Motor neuron (in vitro differentiated cells): ENCODE data around the gene ITGAV. TPM values are rescaled to one million over a fixed set of nuclear protein-coding genes. Genes with fewer than 3 reads are reported as not detected.

Experiments used
- ATAC-seq, 8 experiments: fragments of 200-7000 bp; cut with Tn5 transposase; replicated peaks in 6 of 8; 2 replicates each; pipeline ENCODE4 v1.8.0; 2021; ENCODE audit warnings: mild to moderate bottlenecking in 8 of 8, moderate library complexity in 8 of 8
- H3K27ac ChIP-seq, 2 donors: fragments of 250-450 bp; sonication (Bioruptor Pico); 2 replicates each; pipeline ENCODE4 v1.9.0; 2021; ENCODE audit warnings: antibody characterized with exemption in 2 of 2, mild to moderate bottlenecking in 2 of 2, moderate library complexity in 1 of 2
- H3K4me1 ChIP-seq, 2 donors: fragments of 250-450 bp; sonication (Bioruptor Pico); replicated peaks in 1 of 2; 2 replicates each; pipeline ENCODE4 v1.6.1; 2021; ENCODE audit warnings: antibody characterized with exemption in 2 of 2, mild to moderate bottlenecking in 2 of 2, moderate library complexity in 1 of 2
- H3K4me3 ChIP-seq, 5 donors: fragments of 250-450 bp; sonication (Bioruptor Pico); 2 replicates each; pipeline ENCODE4 v1.9.0; 2021; ENCODE audit warnings: antibody characterized with exemption in 5 of 5, mild to moderate bottlenecking in 5 of 5, moderate library complexity in 4 of 5
- WGBS, 10 experiments: fragments of 450-650 bp; shearing (Covaris generic); methylation state at CpG; one replicate each; pipeline ENCODE4 v1.0.0; 2022; 5-methylcytosine and 5-hydroxymethylcytosine counted together
- in situ Hi-C, 9 experiments: fragments of 400-800 bp; cut with MboI; loops; one replicate each; pipeline ENCODE4 v1.15.0; 2021; ENCODE audit warnings: low sequenced_read_pairs in 9 of 9, low pct_unique_long_range_greater_than_20kb in 2 of 9; ENCODE audit not compliant: unreplicated experiment in 9 of 9
- total RNA-seq, 8 experiments: library from RNA; unstranded; fragments of 300-600 nt; gene quantifications; 2 replicates each; pipeline versions ENCODE4 v1.2.3 to v1.2.4, GENCODE V29; 2022

The ITGAV gene
- total RNA-seq, 8 experiments from 2014 or later, result 8.3 to 181 (median 28.8) TPM

- Histone ChIP-seq H3K4me3 (no peak overlapping the region), H3K4me1 (no peaks in the 10 kb centered on the region), H3K27ac (no peak overlapping the region)
- in situ Hi-C loops, result loop anchor here in 4 of 9 experiments (25.0 kb wide), 1 partner anchor 122 kb away; no protein-coding TSS in a partner anchor
- ATAC-seq, result no peak
Measured at GRCh38 chr2:186634701-186635100, 44.8 kb downstream of the ITGAV start.

- WGBS, 10 experiments, result 86 to 100% (median 96%) methylated on average over 1 to 10 of the region's 11 CpGs; no CpG with 5 or more reads in 1 of the 10 experiments
- no peak for ATAC-seq
- in situ Hi-C loops, result loop anchor here in 4 of 9 experiments (25.0 kb wide), 1 partner anchor 125 kb away; no protein-coding TSS in a partner anchor
- H3K27ac ChIP-seq, result no peak overlapping the region
- H3K4me1 ChIP-seq, result no peaks in the 10 kb centered on the region
- no peak overlapping the region for H3K4me3 ChIP-seq
Measured at GRCh38 chr2:186636800-186637496, 47.1 kb downstream of the ITGAV start.

- no peak overlapping the region for H3K4me3 ChIP-seq
- no peak for ATAC-seq
- no peaks in the 10 kb centered on the region for H3K4me1 ChIP-seq
- in situ Hi-C loops, result loop anchor here in 4 of 9 experiments (25.0 kb wide), 1 partner anchor 125 kb away; no protein-coding TSS in a partner anchor
- no peak overlapping the region for H3K27ac ChIP-seq
Measured at GRCh38 chr2:186637497-186637800, 47.6 kb downstream of the ITGAV start.

- no peak for ATAC-seq
- in situ Hi-C loops, result loop anchor here in 5 of 9 experiments (10.0 to 25.0 kb wide), 2 partner anchors 128 to 135 kb away; no protein-coding TSS in a partner anchor
- Histone ChIP-seq H3K4me1 (no peaks in the 10 kb centered on the region), H3K4me3 (no peak overlapping the region), H3K27ac (no peak overlapping the region)
Measured at GRCh38 chr2:186639939-186640338, 50.1 kb downstream of the ITGAV start.

- Histone ChIP-seq H3K4me1 (no peaks in the 10 kb centered on the region), H3K4me3 (no peak overlapping the region), H3K27ac (no peak overlapping the region)
- WGBS, 10 experiments, result 0 to 100% (median 81%) methylated on average over 1 to 3 of the region's 4 CpGs; no CpG with 5 or more reads in 2 of the 10 experiments
- peak in 2 of 8 experiments; percentile 12 to 40 for ATAC-seq
- in situ Hi-C loops, result loop anchor here in 5 of 9 experiments (10.0 to 25.0 kb wide), 2 partner anchors 129 to 136 kb away; no protein-coding TSS in a partner anchor
Measured at GRCh38 chr2:186641132-186641806, 51.4 kb downstream of the ITGAV start.

- in situ Hi-C loops, result loop anchor here in 5 of 9 experiments (10.0 to 25.0 kb wide), 2 partner anchors 130 to 137 kb away; no protein-coding TSS in a partner anchor
- 71 to 95% (median 90%) methylated on average over 2 of the region's 2 CpGs; no CpG with 5 or more reads in 3 of the 10 experiments for WGBS, 10 experiments
- H3K27ac ChIP-seq, result no peak overlapping the region
- ATAC-seq, result peak; percentile 47 to 95 (median 72)
- H3K4me3 ChIP-seq, result no peak overlapping the region
- H3K4me1 ChIP-seq, result no peaks in the 10 kb centered on the region
Measured at GRCh38 chr2:186641807-186642321, 52.0 kb downstream of the ITGAV start.

GRCh38 chr2:186644791-186645190 lies 54.9 kb downstream of the ITGAV start:
- Histone ChIP-seq H3K4me1 (no peaks in the 10 kb centered on the region), H3K27ac (no peak overlapping the region), H3K4me3 (no peak overlapping the region)
- no peak for ATAC-seq
- WGBS, 10 experiments, result 73 to 100% (median 94%) methylated on average over 2 to 5 of the region's 5 CpGs
- in situ Hi-C loops, result loop anchor here in 5 of 9 experiments (10.0 to 25.0 kb wide), 2 partner anchors 132 to 140 kb away; no protein-coding TSS in a partner anchor

GRCh38 chr2:186645999-186646398 lies 56.1 kb downstream of the ITGAV start:
- WGBS, 10 experiments, result 88 to 100% (median 96%) methylated on average over 1 to 2 of the region's 2 CpGs; no CpG with 5 or more reads in 1 of the 10 experiments
- ATAC-seq, result no peak

GRCh38 chr2:186648130-186648529 lies 58.3 kb downstream of the ITGAV start:
- ATAC-seq, result no peak
- in situ Hi-C loops, result loop anchor here in 5 of 9 experiments (10.0 to 25.0 kb wide), 2 partner anchors 136 to 143 kb away; no protein-coding TSS in a partner anchor
- Histone ChIP-seq H3K4me1 (no peaks in the 10 kb centered on the region), H3K4me3 (no peak overlapping the region), H3K27ac (no peak overlapping the region)
- WGBS, 10 experiments, result 90 to 100% (median 100%) methylated on average over 1 to 2 of the region's 2 CpGs; no CpG with 5 or more reads in 1 of the 10 experiments

More at GRCh38 chr2:186645999-186646398, 56.1 kb downstream of the ITGAV start:
- Histone ChIP-seq H3K4me3 (no peak overlapping the region), H3K4me1 (no peaks in the 10 kb centered on the region), H3K27ac (no peak overlapping the region)
- in situ Hi-C loops, result loop anchor here in 5 of 9 experiments (10.0 to 25.0 kb wide), 2 partner anchors 134 to 141 kb away; no protein-coding TSS in a partner anchor

- Histone ChIP-seq H3K4me1 (no peaks in the 10 kb centered on the region), H3K4me3 (no peak overlapping the region), H3K27ac (no peak overlapping the region)
- ATAC-seq, result no peak
- in situ Hi-C loops, result no loop called here
- 0 to 100% (median 50%) methylated on average over 1 of the region's 1 CpG; no CpG with 5 or more reads in 3 of the 10 experiments for WGBS, 10 experiments
Measured at GRCh38 chr2:186653511-186653910, 63.7 kb downstream of the ITGAV start.

GRCh38 chr2:186659383-186659782 lies 69.5 kb downstream of the ITGAV start:
- H3K4me1 ChIP-seq, result no peaks in the 10 kb centered on the region
- in situ Hi-C loops, result no loop called here
- no peak overlapping the region for H3K4me3 ChIP-seq
- no peak overlapping the region for H3K27ac ChIP-seq
- no peak for ATAC-seq

- H3K27ac ChIP-seq, result no peak overlapping the region
- H3K4me3 ChIP-seq, result no peak overlapping the region
- H3K4me1 ChIP-seq, result no peaks in the 10 kb centered on the region
- in situ Hi-C loops, result no loop called here
- ATAC-seq, result peak in 6 of 8 experiments; percentile 23 to 65 (median 38)
- 0 to 90% (median 77%) methylated on average over 1 to 5 of the region's 5 CpGs; no CpG with 5 or more reads in 2 of the 10 experiments for WGBS, 10 experiments
Measured at GRCh38 chr2:186664385-186665043, 74.7 kb downstream of the ITGAV start.

- H3K4me3 ChIP-seq, result no peak overlapping the region
- no peaks in the 10 kb centered on the region for H3K4me1 ChIP-seq
- H3K27ac ChIP-seq, result no peak overlapping the region
- WGBS, 10 experiments, result 33 to 100% (median 88%) methylated on average over 1 of the region's 1 CpG; no CpG with 5 or more reads in 4 of the 10 experiments
- no peak for ATAC-seq
- in situ Hi-C loops, result no loop called here
Measured at GRCh38 chr2:186669146-186669545, 79.3 kb downstream of the ITGAV start.
